Stimulated activated CD8-positive, alpha-beta memory T cell treated with anti-CD3 and anti-CD28 coated beads, Interleukin-7, amount 100 ng/mL, for 4 hours (primary cell): ENCODE data around the gene MAP4K1.

Experiments used
- DNase-seq, 2 donors: peaks; one replicate each; pipeline ENCODE4 v3.0.0-alpha.2; 2020; ENCODE audit warnings: low read depth in 2 of 2

MAP4K1 gene

DNA sequence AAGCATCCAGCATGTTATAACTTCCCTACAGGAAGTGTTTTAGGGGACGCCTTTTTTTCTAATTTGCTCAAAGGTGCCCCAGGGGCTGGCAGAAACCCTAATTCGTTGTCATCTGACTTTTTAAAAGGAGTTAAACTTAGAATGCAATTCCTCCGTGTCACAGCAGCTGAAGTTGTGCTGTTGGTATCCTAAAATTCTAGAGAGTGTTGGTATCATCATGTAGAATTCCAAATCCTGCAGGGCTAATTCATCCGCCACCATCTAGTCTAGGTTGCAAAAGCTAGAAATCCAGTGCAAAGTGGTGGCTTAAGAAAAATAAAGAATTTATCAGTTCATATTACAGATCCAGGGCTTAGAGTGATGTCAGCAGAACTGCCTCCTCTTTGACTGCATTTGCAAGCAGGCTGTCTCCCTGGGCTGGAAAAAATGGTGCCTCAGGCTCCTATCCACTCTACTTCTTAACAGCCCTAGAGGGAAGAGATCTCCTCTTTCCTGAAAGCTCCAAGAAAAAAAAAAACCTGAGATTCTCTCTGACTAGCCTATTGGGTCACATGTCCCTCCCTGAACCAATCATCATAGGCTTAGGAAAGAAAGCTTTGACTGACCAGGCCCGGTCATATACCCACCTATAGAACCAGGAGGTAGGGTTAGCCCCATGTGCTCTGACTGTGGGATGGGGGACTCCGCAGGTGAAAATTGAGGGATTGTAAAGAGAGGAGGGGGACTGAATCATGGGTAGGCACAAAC lies 73.0 kb downstream of the MAP4K1 start:
- no peak for DNase-seq

DNA sequence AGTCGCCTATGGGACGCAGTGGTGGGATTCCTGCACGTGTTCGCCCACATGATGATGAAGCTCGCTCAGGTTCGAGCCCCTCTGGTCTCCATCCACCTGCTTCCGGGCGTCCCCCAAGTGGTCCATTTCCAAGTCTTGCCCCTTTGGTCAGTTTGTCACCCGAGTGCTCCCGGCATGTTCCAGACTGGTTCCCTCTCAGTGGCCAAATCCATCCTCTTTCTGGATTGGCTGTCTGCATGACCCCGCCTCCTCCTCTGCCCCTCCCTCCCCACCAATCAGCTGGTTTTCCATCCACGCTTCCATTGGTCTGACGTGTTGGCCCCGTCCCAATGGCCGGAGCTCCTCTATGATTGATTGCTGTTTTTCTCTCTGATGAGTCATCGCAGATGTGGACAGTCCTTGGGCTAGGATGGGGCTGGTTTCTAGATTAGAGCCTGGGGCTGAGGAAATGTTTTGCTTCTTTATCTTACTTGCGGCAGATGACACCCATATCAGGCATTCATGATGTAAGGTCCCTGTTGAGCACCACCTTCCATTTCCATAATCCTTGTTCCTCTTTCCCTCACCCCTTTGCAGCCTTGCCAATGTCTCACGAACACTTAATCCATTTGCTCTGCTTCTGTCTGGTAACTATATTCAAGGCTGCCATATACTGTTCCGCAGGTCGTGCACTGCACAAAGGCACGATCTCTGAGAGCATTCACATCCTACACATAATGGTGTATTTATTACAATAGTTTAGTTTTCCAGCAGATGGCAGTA lies 73.8 kb downstream of the MAP4K1 start:
- DNase-seq, result no peak

DNA sequence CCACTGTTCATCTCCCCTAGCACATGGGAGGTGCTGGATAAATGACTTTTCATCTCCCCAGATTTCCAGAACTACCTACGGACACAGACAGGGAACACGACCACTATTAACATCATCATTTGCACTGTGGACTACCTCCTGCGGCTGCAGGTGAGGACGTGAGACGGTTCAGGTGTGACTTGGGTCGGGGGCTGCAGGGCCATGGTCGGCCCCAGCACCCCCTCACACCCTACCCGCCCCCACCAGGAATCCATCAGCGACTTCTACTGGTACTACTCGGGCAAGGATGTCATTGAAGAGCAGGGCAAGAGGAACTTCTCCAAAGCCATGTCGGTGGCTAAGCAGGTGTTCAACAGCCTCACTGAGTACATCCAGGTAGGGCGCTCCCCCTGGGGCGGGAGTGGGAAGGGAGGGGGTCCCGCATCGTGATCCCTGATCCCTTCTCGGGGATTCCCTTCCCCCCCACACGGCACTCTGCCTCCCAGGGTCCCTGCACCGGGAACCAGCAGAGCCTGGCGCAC lies 74.4 kb downstream of the MAP4K1 start:
- no peak for DNase-seq

DNA sequence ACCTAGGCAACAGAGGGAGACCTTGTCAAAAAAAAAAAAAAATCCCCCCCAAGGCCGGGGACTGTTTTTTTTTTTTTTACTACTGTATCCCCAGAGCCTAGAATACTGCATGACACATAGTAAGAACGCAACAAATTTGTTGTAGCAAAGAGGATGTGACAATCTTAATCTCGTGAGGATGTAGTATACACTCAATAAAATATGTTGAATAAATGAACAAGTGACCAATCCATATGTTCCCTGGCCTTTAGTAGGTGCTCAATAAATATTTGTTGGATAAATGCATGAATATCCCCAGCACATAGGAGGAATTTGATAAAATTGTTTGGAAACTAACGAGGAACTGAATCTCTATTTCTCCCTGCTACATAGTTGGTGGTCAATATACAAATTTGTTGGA lies 75.7 kb downstream of the MAP4K1 start:
- no peak for DNase-seq

DNA sequence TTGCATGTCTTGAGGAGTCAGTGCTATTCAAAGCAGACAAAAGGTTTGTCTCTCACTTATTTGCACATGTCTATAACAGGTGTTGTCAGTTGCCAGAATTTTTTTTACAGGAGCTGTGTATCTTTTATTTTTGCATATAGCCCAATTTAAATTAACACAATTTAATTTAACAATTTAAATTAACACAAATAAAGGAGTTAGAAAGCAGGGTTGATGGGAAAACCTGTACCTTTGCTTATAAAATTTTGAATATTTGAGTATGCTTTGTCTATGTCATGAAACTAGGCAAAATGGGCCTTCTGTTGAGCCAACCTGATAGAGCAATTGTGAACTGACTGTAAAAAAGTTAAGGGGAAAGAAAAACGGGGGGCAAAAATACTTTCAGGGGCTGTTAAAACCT lies 78.0 kb downstream of the MAP4K1 start:
- DNase-seq, result no peak

DNA sequence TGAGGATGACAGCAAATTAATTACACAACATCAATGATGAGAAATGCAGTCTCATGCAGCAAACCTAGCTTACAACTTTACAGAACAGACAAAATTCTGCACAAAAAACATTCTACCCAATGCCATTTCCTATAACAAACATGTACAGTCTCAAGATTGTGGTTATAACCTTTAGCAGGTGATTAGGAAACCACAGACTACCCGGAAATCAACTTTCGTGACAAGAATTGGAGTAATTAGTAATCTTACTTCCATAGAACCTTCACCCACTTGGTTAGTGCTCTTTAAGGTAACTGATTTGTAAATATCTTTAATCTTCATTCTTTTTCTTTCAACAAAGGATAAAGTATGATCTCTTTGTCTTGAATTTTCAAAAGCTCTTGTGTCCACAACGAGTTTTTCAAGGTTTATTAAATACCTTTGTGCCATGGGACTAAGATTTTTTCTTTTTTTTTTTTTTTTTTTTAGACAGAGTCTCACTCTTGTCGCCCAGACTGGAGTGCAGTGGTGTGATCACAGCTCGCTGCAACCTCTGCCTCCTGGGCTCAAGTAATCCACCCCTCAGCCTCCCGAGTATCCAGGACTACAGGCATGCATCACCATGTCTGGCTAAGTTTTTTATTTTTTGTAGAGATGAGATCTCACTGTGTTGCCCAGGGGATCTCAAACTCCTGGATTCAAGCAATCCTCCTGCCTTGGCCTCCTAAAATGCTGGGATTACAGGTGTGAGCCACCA lies 78.8 kb downstream of the MAP4K1 start:
- no peak for DNase-seq

DNA sequence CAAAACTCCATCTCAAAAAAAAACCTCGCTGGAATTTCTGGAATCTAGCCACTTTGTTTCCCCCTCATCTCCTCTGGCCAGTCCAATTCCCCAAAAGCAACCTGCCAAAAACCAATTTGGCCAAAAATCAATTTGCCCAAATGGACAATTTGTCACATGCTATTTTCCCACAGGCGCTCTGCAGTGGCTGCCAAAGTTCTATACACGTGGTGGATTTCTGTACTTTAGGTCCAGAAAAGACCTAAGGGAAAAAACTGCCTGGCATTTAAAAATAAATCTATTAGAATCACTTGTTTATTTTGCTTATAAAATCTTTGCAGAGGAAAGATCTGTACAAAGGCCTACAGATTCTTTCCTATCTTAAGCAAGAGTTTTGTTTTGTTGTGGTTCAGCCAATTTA lies 79.4 kb downstream of the MAP4K1 start:
- no peak for DNase-seq
